Right ventricle myocardium superior (tissue), 1 donor: Measurements from ENCODE around the gene BAIAP2L1. TPM values are rescaled to one million over a fixed set of nuclear protein-coding genes. Genes with fewer than 3 reads are reported as not detected.
"Not testable (repeated sequence)": the region's sequence is repeated elsewhere in the genome, so short reads cannot be mapped to it uniquely, and the experiment has no call there.

Experiments
- ATAC-seq: fragments of 200-7000 bp; cut with Tn5 transposase; one replicate; pipeline ENCODE4 v1.9.1; 2020; ENCODE audit warnings: mild to moderate bottlenecking; ENCODE audit not compliant: poor library complexity
- DNase-seq: peaks from one replicate; pipeline ENCODE4 v3.0.0-alpha.2; 2020
- intact Hi-C: fragments of 100-400 bp; cut with DNase I; formaldehyde crosslinking; loops from one replicate; pipeline ENCODE4 v1.11.2; 2022
- total RNA-seq: library from RNA; stranded (reverse); fragmentation: NEBNext Ultra II Directional; extraction: Animal tissue kit (Norgen Biotek cat#: 25700); gene quantifications from one replicate; pipeline ENCODE4 v1.2.1, GENCODE V29; 2021
- donor health status: DM: no; HTN: yes; CAD: no; lungs with severe emphysema.

Gene BAIAP2L1
- total RNA-seq, 1 donor from 2014 or later, result 1.6 TPM

GRCh38 chr7:98330926-98331529 lies 69.9 kb downstream of the BAIAP2L1 start:
- DNase-seq (no peak), ATAC-seq (no peak)
- intact Hi-C loops, result no loop called here

GRCh38 chr7:98329791-98330373 lies 71.0 kb downstream of the BAIAP2L1 start:
- intact Hi-C loops, result no loop called here
- DNase-seq (no peak), ATAC-seq (no peak)

GRCh38 chr7:98329100-98329790 lies 71.6 kb downstream of the BAIAP2L1 start:
- intact Hi-C loops, result no loop called here
- ATAC-seq, result peak; percentile 77
- DNase-seq, result no peak

- intact Hi-C loops, result no loop called here
- ATAC-seq (no peak), DNase-seq (no peak)
These were observed 76.1 kb downstream of the BAIAP2L1 start for GRCh38 chr7:98324782-98325181.

- ATAC-seq, result no peak
- no peak for DNase-seq
- intact Hi-C loops, result no loop called here
These were observed 77.1 kb downstream of the BAIAP2L1 start for GRCh38 chr7:98323597-98324322.

GRCh38 chr7:98322331-98323270 lies 78.3 kb downstream of the BAIAP2L1 start:
- intact Hi-C loops, result no loop called here
- DNase-seq (no peak), ATAC-seq (no peak)

GRCh38 chr7:98321301-98321700 lies 79.6 kb downstream of the BAIAP2L1 start:
- no peak for DNase-seq
- ATAC-seq, result no peak
- intact Hi-C loops, result no loop called here

- DNase-seq (no peak), ATAC-seq (no peak)
- intact Hi-C loops, result no loop called here
These were observed 81.7 kb downstream of the BAIAP2L1 start for GRCh38 chr7:98319176-98319575.

GRCh38 chr7:98317366-98318040 lies 83.4 kb downstream of the BAIAP2L1 start:
- DNase-seq (no peak), ATAC-seq (no peak)
- intact Hi-C loops, result no loop called here

GRCh38 chr7:98315994-98316527 lies 84.8 kb downstream of the BAIAP2L1 start:
- ATAC-seq, DNase-seq, intact Hi-C loops: not testable (repeated sequence)

- no peak for DNase-seq
- no peak for ATAC-seq
- intact Hi-C loops, result no loop called here
These were observed 85.4 kb downstream of the BAIAP2L1 start for GRCh38 chr7:98315318-98315993.

- DNase-seq, result no peak
- intact Hi-C loops, result no loop called here
- no peak for ATAC-seq
These were observed 86.4 kb downstream of the BAIAP2L1 start for GRCh38 chr7:98314469-98314868.

GRCh38 chr7:98312201-98312600 lies 88.7 kb downstream of the BAIAP2L1 start:
- ATAC-seq (no peak), DNase-seq (no peak)
- intact Hi-C loops, result no loop called here

GRCh38 chr7:98309566-98309965 lies 91.3 kb downstream of the BAIAP2L1 start:
- intact Hi-C loops, result no loop called here
- DNase-seq (no peak), ATAC-seq (no peak)

- intact Hi-C loops, result no loop called here
- DNase-seq (no peak), ATAC-seq (no peak)
These were observed 92.9 kb downstream of the BAIAP2L1 start for GRCh38 chr7:98307971-98308466.

- no peak for ATAC-seq
- intact Hi-C loops, result no loop called here
- DNase-seq, result no peak
These were observed 94.8 kb downstream of the BAIAP2L1 start for GRCh38 chr7:98305951-98306535.

- intact Hi-C loops, result no loop called here
- ATAC-seq (no peak), DNase-seq (peak; percentile 27)
These were observed 97.0 kb downstream of the BAIAP2L1 start for GRCh38 chr7:98303906-98304305.
